HepG2 (cell line): ENCODE measurements around the gene NINL. TPM values are rescaled to one million over a fixed set of nuclear protein-coding genes. Genes with fewer than 3 reads are reported as not detected.

Experiments
- ATF1 ChIP-seq: IDR thresholded peaks from 2 replicates; pipeline ENCODE4 v1.6.1; 2016; ENCODE audit warnings: mild to moderate bottlenecking, control low read depth
- CCAR2 ChIP-seq: fragments of 200-400 bp; formaldehyde crosslinking; optimal IDR thresholded peaks from 2 replicates; pipeline ENCODE3; 2018; ENCODE audit warnings: low read depth, mild to moderate bottlenecking, low read length, moderate library complexity
- CHD2 ChIP-seq: IDR thresholded peaks from 2 replicates; pipeline ENCODE4 v1.6.1; 2011; ENCODE audit warnings: low read depth, low read length, improper control_type of control experiment
- DBP ChIP-seq: sonication (generic); formaldehyde crosslinking; IDR thresholded peaks from 2 replicates; pipeline ENCODE4 v1.4.0; 2020; ENCODE audit warnings: missing genetic modification reagents; ENCODE audit errors: not compliant biosample characterization
- ESRRA ChIP-seq: sonication (generic); formaldehyde crosslinking; IDR thresholded peaks from 2 replicates; pipeline ENCODE4 v1.5.1; 2020; ENCODE audit warnings: mild to moderate bottlenecking, low read depth, missing genetic modification reagents
- FOXK1 ChIP-seq: sonication (generic); formaldehyde crosslinking; IDR thresholded peaks from 2 replicates; pipeline ENCODE4 v1.4.0; 2020; ENCODE audit warnings: low read depth, missing genetic modification reagents, borderline replicate concordance
- FOXP4 ChIP-seq: sonication (generic); formaldehyde crosslinking; IDR thresholded peaks from 2 replicates; pipeline ENCODE4 v1.4.0; 2020; ENCODE audit warnings: missing genetic modification reagents
- IRF2 ChIP-seq: IDR thresholded peaks from 2 replicates; pipeline ENCODE4 v1.6.1; 2018; ENCODE audit warnings: missing genetic modification reagents, missing compliant biosample characterization
- KAT8 ChIP-seq: IDR thresholded peaks from 2 replicates; pipeline ENCODE4 v1.6.1; 2016; ENCODE audit warnings: missing genetic modification reagents, missing compliant biosample characterization
- KDM5A ChIP-seq: fragments of 200-600 bp; sonication (generic); IDR thresholded peaks from 2 replicates; pipeline ENCODE4 v1.7.0; 2018; ENCODE audit warnings: antibody characterized with exemption, mild to moderate bottlenecking, low read length, borderline replicate concordance
- MAFF ChIP-seq: IDR thresholded peaks from 2 replicates; pipeline ENCODE4 v1.6.1; 2011; ENCODE audit warnings: low read depth, low read length, improper control_type of control experiment
- NCOA5 ChIP-seq: sonication (generic); formaldehyde crosslinking; IDR thresholded peaks from 2 replicates; pipeline ENCODE4 v1.4.0; 2020; ENCODE audit warnings: missing genetic modification reagents
- NFIC ChIP-seq: IDR thresholded peaks from 2 replicates; pipeline ENCODE4 v1.6.1; 2012; ENCODE audit warnings: mild to moderate bottlenecking, low read length, inconsistent platforms
- RFX5 ChIP-seq: IDR thresholded peaks from 2 replicates; pipeline ENCODE4 v1.6.1; 2011; ENCODE audit warnings: low read depth, low read length, improper control_type of control experiment
- SP2 ChIP-seq: sonication (generic); formaldehyde crosslinking; IDR thresholded peaks from 2 replicates; pipeline ENCODE4 v1.5.1; 2020; ENCODE audit warnings: mild to moderate bottlenecking, missing genetic modification reagents
- SRSF4 ChIP-seq: fragments of 200-400 bp; formaldehyde crosslinking; IDR thresholded peaks from one replicate; pipeline ENCODE4 v1.6.1; 2018; ENCODE audit warnings: mild to moderate bottlenecking, low read depth, low read length, moderate library complexity; ENCODE audit not compliant: poor library complexity, severe bottlenecking
- ZBTB44 ChIP-seq: sonication (generic); formaldehyde crosslinking; IDR thresholded peaks from 2 replicates; pipeline ENCODE4 v1.4.0; 2020; ENCODE audit warnings: missing genetic modification reagents
- ZFP90 ChIP-seq: sonication (generic); formaldehyde crosslinking; IDR thresholded peaks from 2 replicates; pipeline ENCODE4 v1.8.0; 2022; ENCODE audit warnings: missing genetic modification reagents, mild to moderate bottlenecking, inconsistent platforms, borderline replicate concordance
- ZNF24 ChIP-seq: fragments of 450-650 bp; IDR thresholded peaks from 2 replicates; pipeline ENCODE4 v1.6.1; 2017; ENCODE audit warnings: antibody characterized with exemption, mild to moderate bottlenecking
- ZNF260 ChIP-seq: sonication (generic); formaldehyde crosslinking; IDR thresholded peaks from 2 replicates; pipeline ENCODE4 v1.4.0; 2020; ENCODE audit warnings: missing genetic modification reagents, low read depth, mild to moderate bottlenecking, borderline replicate concordance
- ZNF446 ChIP-seq: sonication (generic); formaldehyde crosslinking; IDR thresholded peaks from 2 replicates; pipeline ENCODE4 v1.5.0; 2020; ENCODE audit warnings: mild to moderate bottlenecking, missing genetic modification reagents
- ZNF781 ChIP-seq: sonication (generic); formaldehyde crosslinking; IDR thresholded peaks from 2 replicates; pipeline ENCODE4 v1.5.1; 2020; ENCODE audit warnings: borderline replicate concordance, mild to moderate bottlenecking, missing genetic modification reagents; ENCODE audit errors: not compliant biosample characterization
- ZNF788 ChIP-seq: sonication (generic); formaldehyde crosslinking; IDR thresholded peaks from 2 replicates; pipeline ENCODE4 v1.5.0; 2020; ENCODE audit warnings: mild to moderate bottlenecking, missing genetic modification reagents, borderline replicate concordance
- polyA plus RNA-seq, 8 experiments: library from polyadenylated mRNA; depleted of rRNA in 3 of 8; stranded (reverse) in 7 of 8; unstranded in 1 of 8; fragments of >200 nt; fragmentation: Illumina TruSeq in 4 of 8; extraction: Trizol in 4 of 8; gene quantifications; 2 replicates each; pipeline versions ENCODE4 v1.2.1 to v1.2.3, GENCODE V29; 2011 to 2016; ENCODE audit warnings: low read depth in 4 of 8, missing spikeins in 1 of 8, mixed read lengths in 1 of 8; ENCODE audit not compliant: insufficient read depth in 1 of 8
- total RNA-seq, 5 experiments: library from RNA; depleted of rRNA; stranded (reverse); fragments of >200 nt; fragmentation: Illumina TruSeq; extraction: Trizol; gene quantifications; 2 replicates each; pipeline ENCODE4 v1.2.3, GENCODE V29; 2016; ENCODE audit warnings: low read depth in 1 of 5
- TF ChIP-seq, protein P1 (sequence below): sonication (generic); formaldehyde crosslinking; IDR thresholded peaks from 2 replicates; pipeline ENCODE4 v1.5.0; 2020; ENCODE audit warnings: missing genetic modification reagents

NINL gene
- total and polyA plus RNA-seq, 2 of the 13 experiments (the other 11 are each of a cell fraction or from before 2014, with no cell fraction given) = 32.3 to 34.3 TPM

DNA sequence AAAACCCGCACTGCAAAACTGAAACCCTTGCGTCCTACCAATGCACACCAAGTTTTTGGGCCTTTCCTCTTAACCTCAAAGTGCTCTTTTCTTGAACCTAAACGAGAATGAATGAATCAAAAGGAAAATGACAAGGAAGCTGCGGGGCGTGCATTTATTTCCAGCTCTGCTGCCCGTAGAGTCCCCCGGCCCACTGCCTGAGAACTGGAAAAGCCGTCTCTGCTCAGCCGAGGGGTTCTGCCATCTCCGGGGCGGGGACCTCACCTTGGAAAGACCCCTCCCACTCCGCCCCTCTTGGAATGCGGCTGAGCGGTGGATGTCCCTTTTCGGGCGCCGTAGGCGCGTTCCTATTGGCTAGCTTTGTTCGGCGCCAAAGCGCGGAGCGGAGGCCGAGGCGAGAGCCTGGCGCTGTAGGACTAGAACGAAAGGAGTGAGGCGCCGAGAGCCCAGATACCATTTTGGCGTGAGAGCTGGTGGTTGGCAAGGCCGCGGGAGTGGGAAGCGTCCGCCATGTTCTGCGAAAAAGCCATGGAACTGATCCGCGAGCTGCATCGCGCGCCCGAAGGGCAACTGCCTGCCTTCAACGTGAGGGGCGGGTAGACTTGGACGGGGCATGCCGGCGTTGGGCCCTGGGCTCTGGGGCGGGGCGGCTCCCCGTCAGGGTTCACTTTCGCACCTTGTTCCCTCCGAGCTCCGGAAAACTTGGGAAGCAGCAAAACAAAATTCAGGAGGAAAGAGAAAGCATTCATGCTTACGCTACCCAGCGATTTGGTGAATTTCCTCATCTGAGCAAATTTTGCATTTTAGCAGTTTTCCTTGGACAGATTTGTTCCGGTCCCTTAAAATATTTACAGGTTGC lies 177.8 kb downstream of the NINL start, which contains the start of gene GINS1 (continued):
- TF ChIP-seq IRF2 (CRISPR knock-in tag) (peak; percentile 98), ZNF788 (CRISPR knock-in tag) (peak; percentile 98), SP2 (CRISPR knock-in tag) (peak; percentile 60; the same call in 1 of the 2 replicates), SRSF4 (no peak), FOXK1 (CRISPR knock-in tag) (peak; percentile 93; the same call in 1 of the 2 replicates), ZNF24 (no peak), FOXP4 (CRISPR knock-in tag) (peak; percentile 82), ESRRA (0 out of 2 replicates have a peak, but pooled peaks have one; percentile 58), ZNF446 (peak; percentile 98), KDM5A (peak; percentile 98), ATF1 (CRISPR knock-in tag) (peak; percentile 76), ZBTB44 (CRISPR knock-in tag) (peak; percentile 18; the same call in 1 of the 2 replicates), CCAR2 (no peak), ZNF781 (CRISPR knock-in tag) (peak; percentile 99), MAFF (peak; percentile 9; the same call in 1 of the 2 replicates), KAT8 (CRISPR knock-in tag) (peak; percentile 99), ZFP90 (CRISPR knock-in tag) (peak; percentile 100), NFIC (peak; percentile 77; the same call in 1 of the 2 replicates), CHD2 (no peak), NCOA5 (CRISPR knock-in tag) (peak; percentile 85; the same call in 1 of the 2 replicates), RFX5 (no peak; the same call in 1 of the 2 replicates), ZNF260 (0 out of 2 replicates have a peak, but pooled peaks have one; percentile 44), DBP (CRISPR knock-in tag) (peak; percentile 98)
- TF ChIP-seq, protein P1, sequence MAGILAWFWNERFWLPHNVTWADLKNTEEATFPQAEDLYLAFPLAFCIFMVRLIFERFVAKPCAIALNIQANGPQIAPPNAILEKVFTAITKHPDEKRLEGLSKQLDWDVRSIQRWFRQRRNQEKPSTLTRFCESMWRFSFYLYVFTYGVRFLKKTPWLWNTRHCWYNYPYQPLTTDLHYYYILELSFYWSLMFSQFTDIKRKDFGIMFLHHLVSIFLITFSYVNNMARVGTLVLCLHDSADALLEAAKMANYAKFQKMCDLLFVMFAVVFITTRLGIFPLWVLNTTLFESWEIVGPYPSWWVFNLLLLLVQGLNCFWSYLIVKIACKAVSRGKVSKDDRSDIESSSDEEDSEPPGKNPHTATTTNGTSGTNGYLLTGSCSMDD (CRISPR knock-in tag) = peak; percentile 93
